H1 (cell line): ENCODE measurements around the gene KRTAP4-5. TPM values are rescaled to one million over a fixed set of nuclear protein-coding genes. Genes with fewer than 3 reads are reported as not detected.
"Not testable (repeated sequence)": the region's sequence is repeated elsewhere in the genome, so short reads cannot be mapped to it uniquely, and the experiment has no call there.

Experiments
- CTCF ChIA-PET: fragments of 300-600 bp; sonication (Branson Sonifier 250); formaldehyde crosslinking; loops from one replicate; lab custom pipeline; 2021; ENCODE audit not compliant: partially characterized antibody; lab: Charles Lee
- POLR2A ChIA-PET: fragments of 300-600 bp; sonication (Branson Sonifier 250); formaldehyde crosslinking; loops from one replicate; lab custom pipeline; 2021; ENCODE audit warnings: inconsistent platforms; ENCODE audit not compliant: partially characterized antibody; lab: Charles Lee
- DNase-seq, 2 experiments: peaks; one replicate each; pipeline versions ENCODE4 v3.0.0 to v3.0.0-alpha.2; 2010 to 2022; ENCODE audit warnings: low spot score in 2 of 2, low read depth in 1 of 2, mixed read lengths in 1 of 2
- FAIRE-seq: peaks from 2 replicates; lab custom pipeline; 2011; peaks lifted over from hg19 to GRCh38; lab: Jason Lieb, UNC
- H2AFZ ChIP-seq: 2 replicates; pipeline ENCODE4 v1.8.1; 2012; ENCODE audit warnings: low read length, inconsistent platforms
- H2AK5ac ChIP-seq: 2 replicates; pipeline ENCODE4 v1.6.1; 2013; ENCODE audit warnings: low read depth, low read length
- H2BK120ac ChIP-seq: replicated peaks from 2 replicates; pipeline ENCODE3; 2013; ENCODE audit warnings: low read depth, low read length, inconsistent platforms
- H2BK12ac ChIP-seq: 2 replicates; pipeline ENCODE4 v1.6.1; 2013; ENCODE audit warnings: low read depth, low read length
- H2BK15ac ChIP-seq: 2 replicates; pipeline ENCODE4 v1.6.1; 2013; ENCODE audit warnings: low read length
- H2BK20ac ChIP-seq: 2 replicates; pipeline ENCODE4 v1.6.1; 2013; ENCODE audit warnings: low read length
- H2BK5ac ChIP-seq: 2 replicates; pipeline ENCODE4 v1.6.1; 2013; ENCODE audit warnings: low read depth, low read length
- H3K14ac ChIP-seq: 2 replicates; pipeline ENCODE4 v1.6.1; 2013; ENCODE audit warnings: inconsistent platforms; ENCODE audit not compliant: insufficient read length
- H3K18ac ChIP-seq: 2 replicates; pipeline ENCODE4 v1.6.1; 2013; ENCODE audit warnings: low read length; ENCODE audit errors: extremely low read depth
- H3K23ac ChIP-seq: 2 replicates; pipeline ENCODE4 v1.6.1; 2013; ENCODE audit warnings: inconsistent platforms; ENCODE audit not compliant: insufficient read length
- H3K23me2 ChIP-seq: 2 replicates; pipeline ENCODE4 v1.6.1; 2013; ENCODE audit warnings: low read depth, low read length
- H3K27ac ChIP-seq: 2 replicates; pipeline ENCODE4 v1.6.1; 2011; ENCODE audit warnings: low read depth, low read length, inconsistent platforms
- H3K27me3 ChIP-seq, 4 experiments: replicated peaks in 1 of 4; 1 replicate in 1 of 4; 2 replicates in 3 of 4; pipeline versions ENCODE4 v1.6.1 to v1.8.1; 2011 to 2013; ENCODE audit warnings: low read length in 3 of 4, mild to moderate bottlenecking in 3 of 4, inconsistent platforms in 2 of 4, mixed read lengths in 2 of 4, moderate library complexity in 1 of 4; ENCODE audit not compliant: control insufficient read depth in 3 of 4, insufficient read depth in 3 of 4; ENCODE audit errors: extremely low read depth in 1 of 4
- H3K36me3 ChIP-seq, 4 experiments: 2 replicates each; pipeline versions ENCODE4 v1.6.1 to v1.8.1; 2011 to 2013; ENCODE audit warnings: mild to moderate bottlenecking in 4 of 4, low read length in 3 of 4, moderate library complexity in 2 of 4, control low read depth in 1 of 4, inconsistent platforms in 1 of 4; ENCODE audit not compliant: insufficient read depth in 4 of 4, control insufficient read depth in 2 of 4
- H3K4ac ChIP-seq: replicated peaks from 2 replicates; pipeline ENCODE3; 2013; ENCODE audit warnings: low read length, low read depth, mixed read lengths, inconsistent platforms; ENCODE audit not compliant: insufficient read length
- H3K4me1 ChIP-seq, 4 experiments: replicated peaks in 1 of 4; 1 replicate in 1 of 4; 2 replicates in 3 of 4; pipeline versions ENCODE4 v1.6.1 to v1.8.1; 2011 to 2013; ENCODE audit warnings: low read length in 3 of 4, inconsistent platforms in 2 of 4, mixed read lengths in 1 of 4; ENCODE audit not compliant: insufficient read depth in 4 of 4, control insufficient read depth in 3 of 4
- H3K4me2 ChIP-seq, 2 experiments: 2 replicates each; pipeline versions ENCODE4 v1.6.1 to v1.8.1; 2011 to 2013; ENCODE audit warnings: low read depth in 2 of 2, low read length in 2 of 2, control low read depth in 1 of 2, inconsistent platforms in 1 of 2, mild to moderate bottlenecking in 1 of 2; ENCODE audit not compliant: insufficient read depth in 1 of 2
- H3K4me3 ChIP-seq, 4 experiments: fragments of 200-600, 300-600 bp in 1 of 4; sonication (generic), shearing (Covaris generic), sonication (Bioruptor Twin) in 1 of 4; 2 replicates each; pipeline versions ENCODE4 v1.5.1 to v1.8.1; 2011 to 2016; ENCODE audit warnings: low read length in 4 of 4, low read depth in 3 of 4, control low read depth in 2 of 4, inconsistent platforms in 2 of 4, mild to moderate bottlenecking in 2 of 4, mixed read lengths in 1 of 4, moderate library complexity in 1 of 4; ENCODE audit not compliant: insufficient read depth in 2 of 4; ENCODE audit errors: extremely low read depth in 1 of 4
- H3K56ac ChIP-seq: replicated peaks from 2 replicates; pipeline ENCODE3; 2013; ENCODE audit warnings: low read depth, mild to moderate bottlenecking, mixed read lengths, low read length, inconsistent platforms; ENCODE audit not compliant: insufficient read length
- H3K79me1 ChIP-seq: 2 replicates; pipeline ENCODE4 v1.6.1; 2013; ENCODE audit warnings: low read depth, low read length, control low read depth
- H3K79me2 ChIP-seq, 2 experiments: 2 replicates each; pipeline versions ENCODE4 v1.6.1 to v1.8.1; 2012 to 2013; ENCODE audit warnings: low read length in 2 of 2, mild to moderate bottlenecking in 2 of 2, inconsistent platforms in 1 of 2; ENCODE audit not compliant: insufficient read depth in 2 of 2, control insufficient read depth in 1 of 2
- H3K9ac ChIP-seq, 4 experiments: replicated peaks in 1 of 4; 1 replicate in 1 of 4; 2 replicates in 3 of 4; pipeline versions ENCODE4 v1.6.1 to v1.8.1; 2011 to 2013; ENCODE audit warnings: low read depth in 3 of 4, low read length in 3 of 4, control low read depth in 2 of 4, mild to moderate bottlenecking in 2 of 4, moderate library complexity in 2 of 4, inconsistent platforms in 1 of 4; ENCODE audit errors: extremely low read depth in 1 of 4
- H3K9me3 ChIP-seq, 2 experiments: 2 replicates each; pipeline versions ENCODE4 v1.6.1 to v1.8.1; 2012 to 2013; ENCODE audit warnings: mild to moderate bottlenecking in 2 of 2, moderate library complexity in 2 of 2, control low read depth in 1 of 2, inconsistent platforms in 1 of 2, low read depth in 1 of 2, low read length in 1 of 2, mixed read lengths in 1 of 2; ENCODE audit not compliant: insufficient read depth in 2 of 2
- H4K20me1 ChIP-seq, 2 experiments: replicated peaks in 1 of 2; 2 replicates each; pipeline versions ENCODE3 to v1.8.1; 2011 to 2013; ENCODE audit warnings: inconsistent platforms in 2 of 2, low read length in 2 of 2, mild to moderate bottlenecking in 1 of 2; ENCODE audit not compliant: insufficient read depth in 2 of 2, control insufficient read depth in 1 of 2
- H4K5ac ChIP-seq: 2 replicates; pipeline ENCODE4 v1.6.1; 2013; ENCODE audit warnings: low read length, low read depth, mixed read lengths, inconsistent platforms; ENCODE audit not compliant: insufficient read length
- H4K8ac ChIP-seq: 2 replicates; pipeline ENCODE4 v1.8.0; 2013; ENCODE audit warnings: mild to moderate bottlenecking, moderate library complexity, low read length, inconsistent platforms; ENCODE audit not compliant: insufficient read depth; ENCODE audit errors: extremely low read depth
- H4K91ac ChIP-seq: replicated peaks from 2 replicates; pipeline ENCODE3; 2013; ENCODE audit warnings: low read length, mixed read lengths, inconsistent platforms; ENCODE audit not compliant: insufficient read length
- WGBS, 2 experiments: shearing (Covaris generic) in 1 of 2; methylation state at CpG; one replicate each; pipeline versions ENCODE4 v1.1.6 to v1.1.7; 2013 to 2015; ENCODE audit warnings: low lambda C conversion rate in 2 of 2, mixed read lengths in 2 of 2, inconsistent platforms in 1 of 2, low coverage in 1 of 2, missing lambda C conversion rate in 1 of 2; ENCODE audit not compliant: insufficient replicate concordance in 2 of 2, insufficient coverage in 1 of 2, insufficient read length in 1 of 2; ENCODE audit errors: extremely low coverage in 1 of 2, missing lambda C conversion rate in 1 of 2; 5-methylcytosine and 5-hydroxymethylcytosine counted together
- polyA plus RNA-seq, 7 experiments: library from polyadenylated mRNA; depleted of rRNA in 3 of 7; stranded (reverse) in 5 of 7; unstranded in 2 of 7; fragments of >200 nt in 5 of 7; fragments of 200-250 nt in 2 of 7; gene quantifications; 1 replicate in 5 of 7; 2 replicates in 1 of 7; 4 replicates in 1 of 7; pipeline versions ENCODE4 v1.2.1 to v1.2.3, GENCODE V29; 2011 to 2013; ENCODE audit warnings: missing spikeins in 2 of 7, mixed read lengths in 2 of 7
- total RNA-seq: library from RNA; stranded (reverse); fragmentation: NEBNext Ultra II Directional; extraction: Animal tissue kit (Norgen Biotek cat#: 25700); gene quantifications from 2 replicates; pipeline ENCODE4 v1.2.1, GENCODE V29; 2021

The KRTAP4-5 gene
- total and polyA plus RNA-seq, 2 of the 8 experiments (the other 6 are each of a cell fraction or from before 2014, with no cell fraction given), result not detected

DNA sequence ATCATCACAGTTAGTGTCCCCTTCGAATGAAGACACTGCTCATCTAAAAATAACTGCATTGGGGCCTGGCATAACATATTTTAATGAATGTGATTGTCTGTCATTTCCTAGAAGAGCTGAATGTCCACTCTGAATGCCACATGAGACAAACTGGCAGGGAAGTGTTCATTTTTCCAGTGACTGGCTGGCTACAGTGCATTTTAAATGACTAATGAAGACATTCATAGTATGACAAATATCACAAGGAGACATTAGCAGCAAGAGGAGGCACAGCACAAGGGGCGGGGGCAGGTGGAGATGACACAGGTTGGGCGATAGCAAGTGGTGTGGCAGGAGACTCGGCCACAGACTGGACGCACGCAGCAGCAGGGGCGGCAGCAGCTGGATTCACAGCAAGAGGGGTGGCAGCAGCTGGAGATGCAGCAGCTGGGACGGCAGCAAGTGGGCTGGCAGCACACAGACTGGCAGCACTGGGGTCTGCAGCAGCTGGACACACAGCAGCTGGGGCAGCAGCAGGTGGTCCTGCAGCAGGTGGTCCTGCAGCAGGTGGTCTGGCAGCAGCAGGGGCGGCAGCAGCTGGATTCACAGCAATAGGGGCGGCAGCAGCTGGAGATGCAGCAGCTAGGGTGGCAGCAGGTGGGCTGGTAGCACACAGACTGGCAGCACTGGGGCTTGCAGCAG, 514 bp downstream of the KRTAP4-5 start:
- H4K5ac ChIP-seq, H3K23me2 ChIP-seq, H3K4me2 ChIP-seq, DNase-seq, H4K20me1 ChIP-seq, H3K9ac ChIP-seq, H2BK12ac ChIP-seq, H3K14ac ChIP-seq, H3K4ac ChIP-seq, H4K8ac ChIP-seq, H3K27me3 ChIP-seq, H3K18ac ChIP-seq, H3K79me2 ChIP-seq, H3K4me1 ChIP-seq, POLR2A ChIA-PET, H2BK15ac ChIP-seq, H3K4me3 ChIP-seq, H2BK120ac ChIP-seq, H3K9me3 ChIP-seq, H2BK20ac ChIP-seq, H4K91ac ChIP-seq, H3K56ac ChIP-seq, H3K36me3 ChIP-seq, H2AFZ ChIP-seq, H3K23ac ChIP-seq, H2BK5ac ChIP-seq, H3K27ac ChIP-seq, H2AK5ac ChIP-seq, FAIRE-seq, H3K79me1 ChIP-seq: not testable (repeated sequence)
- CTCF ChIA-PET, result interaction anchor here (0.9 kb wide), 2 partner anchors 8 to 27 kb away, joined by 3 read pairs; no protein-coding TSS in a partner anchor
- 86% methylated on average over 10 of the region's 10 CpGs; no CpG with 5 or more reads in 1 of the 2 experiments for WGBS, 2 experiments
